ENCODE measurements around the gene RALGPS1. TPM values are rescaled to one million over a fixed set of nuclear protein-coding genes. Genes with fewer than 3 reads are reported as not detected.

Gene RALGPS1
- total RNA-seq, 1 experiment from 2014 or later: 0.87 TPM

- in situ Hi-C loops (cut with HindIII; ENCODE audit: low pct_unique_long_range_greater_than_20kb, low sequenced_read_pairs): no loop called here
- DNase-seq (ENCODE audit: low read depth, low spot score): no peak
These were observed 286.5 kb downstream of the RALGPS1 start for GRCh38 chr9:127201071-127201541.

DNA sequence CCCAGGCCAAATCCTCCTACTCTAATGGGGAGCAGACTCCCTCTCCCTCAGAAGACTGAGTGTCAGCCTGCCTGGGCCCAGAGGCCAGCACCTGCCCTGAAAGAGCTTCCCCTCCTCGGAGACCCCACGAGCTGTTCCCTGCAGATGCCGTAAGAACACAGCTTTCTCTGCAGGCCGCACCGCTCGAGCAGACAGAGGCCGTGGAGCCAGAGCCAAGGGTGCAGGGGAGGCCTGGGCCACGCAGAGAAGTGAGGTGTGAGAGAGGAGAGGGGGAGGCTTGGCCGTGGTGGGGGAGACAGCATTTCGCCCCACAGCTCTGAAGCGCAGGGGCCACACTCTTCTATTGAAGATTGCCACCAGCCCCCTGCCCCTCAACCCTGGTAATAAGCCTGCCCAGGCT, 287.1 kb downstream of the RALGPS1 start:
- DNase-seq (ENCODE audit: low read depth, low spot score): no peak
- in situ Hi-C loops (cut with HindIII; ENCODE audit: low pct_unique_long_range_greater_than_20kb, low sequenced_read_pairs): no loop called here

DNA sequence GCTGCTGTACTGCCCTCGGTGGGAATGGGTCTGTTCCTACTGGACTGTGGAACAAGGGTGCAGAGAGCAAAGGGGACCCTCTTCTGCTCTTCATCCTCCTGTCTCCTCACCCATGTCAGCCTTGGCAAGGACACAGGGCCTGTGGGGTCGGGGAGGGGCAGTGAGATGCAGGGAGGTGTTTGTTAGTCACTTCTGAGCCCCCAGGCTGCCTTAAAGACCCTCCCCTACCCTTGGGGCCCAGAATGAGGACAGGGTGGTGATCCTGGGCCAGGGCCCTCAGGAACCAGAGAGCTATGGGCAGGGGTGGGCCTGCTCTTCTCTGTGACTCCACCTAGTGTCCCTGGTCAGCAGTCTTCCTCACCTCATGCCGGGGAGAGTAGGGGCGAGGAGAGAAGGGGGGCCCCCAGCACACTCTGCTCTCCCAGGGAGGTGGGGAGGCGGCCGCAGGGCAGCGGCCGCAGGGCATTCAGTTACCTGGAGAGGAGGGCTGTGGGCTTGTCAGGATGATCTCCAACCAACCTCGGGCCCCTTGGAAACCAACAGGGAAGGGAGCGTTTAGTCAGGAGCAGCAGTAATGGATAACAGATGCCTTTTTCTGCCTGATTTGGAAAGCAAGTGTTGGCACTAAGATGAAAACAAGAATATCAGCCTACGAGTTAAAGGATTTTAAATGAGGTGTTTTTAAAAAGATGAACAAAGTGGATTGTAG, 288.0 kb downstream of the RALGPS1 start:
- in situ Hi-C loops (cut with HindIII; ENCODE audit: low pct_unique_long_range_greater_than_20kb, low sequenced_read_pairs): no loop called here
- DNase-seq (ENCODE audit: low read depth, low spot score): no peak

GRCh38 chr9:127203681-127204327, 289.2 kb downstream of the RALGPS1 start:
- DNase-seq (ENCODE audit: low read depth, low spot score): no peak
- in situ Hi-C loops (cut with HindIII; ENCODE audit: low pct_unique_long_range_greater_than_20kb, low sequenced_read_pairs): no loop called here

DNA sequence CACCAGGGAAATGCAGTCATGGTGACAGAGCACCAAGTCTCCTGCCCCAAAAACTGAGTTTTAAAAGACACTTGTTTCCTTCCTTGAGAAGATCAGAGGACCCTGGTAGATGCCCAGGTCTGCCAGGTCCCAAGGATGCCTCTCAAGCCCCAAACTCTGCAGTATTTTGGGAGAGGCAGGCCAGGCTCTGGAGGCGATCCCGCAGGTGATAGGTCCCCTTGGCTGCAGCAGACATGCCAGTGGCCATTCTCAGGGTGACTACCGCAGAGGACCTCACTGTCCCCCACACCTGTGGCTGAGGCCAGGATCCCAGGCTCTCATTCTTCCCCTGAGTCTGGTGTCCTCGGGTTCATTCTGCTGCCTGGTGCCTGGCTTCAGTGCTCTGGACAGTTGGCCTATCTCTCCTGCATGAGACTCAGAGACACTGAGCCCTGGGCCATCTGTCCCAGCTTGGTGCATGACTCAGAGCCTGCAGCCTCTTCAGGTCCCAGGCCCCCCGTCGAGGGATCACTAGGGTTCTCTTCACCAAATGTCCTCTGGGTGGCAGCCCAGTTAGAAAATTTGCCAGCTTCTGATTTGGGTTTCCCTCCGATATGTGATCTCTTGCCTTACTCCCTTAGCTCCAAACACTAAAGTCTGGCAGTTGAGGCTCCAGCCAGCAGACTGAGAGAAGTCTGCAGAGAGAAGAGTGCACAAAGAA, 290.3 kb downstream of the RALGPS1 start:
- peak; percentile 67 for DNase-seq (ENCODE audit: low read depth, low spot score)
- in situ Hi-C loops (cut with HindIII; ENCODE audit: low pct_unique_long_range_greater_than_20kb, low sequenced_read_pairs): no loop called here

GRCh38 chr9:127205952-127206351, 291.4 kb downstream of the RALGPS1 start:
- in situ Hi-C loops (cut with HindIII; ENCODE audit: low pct_unique_long_range_greater_than_20kb, low sequenced_read_pairs): no loop called here
- no peak for DNase-seq (ENCODE audit: low read depth, low spot score)

- no peak for DNase-seq (ENCODE audit: low read depth, low spot score)
- in situ Hi-C loops (cut with HindIII; ENCODE audit: low pct_unique_long_range_greater_than_20kb, low sequenced_read_pairs): no loop called here
These were observed 292.1 kb downstream of the RALGPS1 start for GRCh38 chr9:127206666-127207065.

DNA sequence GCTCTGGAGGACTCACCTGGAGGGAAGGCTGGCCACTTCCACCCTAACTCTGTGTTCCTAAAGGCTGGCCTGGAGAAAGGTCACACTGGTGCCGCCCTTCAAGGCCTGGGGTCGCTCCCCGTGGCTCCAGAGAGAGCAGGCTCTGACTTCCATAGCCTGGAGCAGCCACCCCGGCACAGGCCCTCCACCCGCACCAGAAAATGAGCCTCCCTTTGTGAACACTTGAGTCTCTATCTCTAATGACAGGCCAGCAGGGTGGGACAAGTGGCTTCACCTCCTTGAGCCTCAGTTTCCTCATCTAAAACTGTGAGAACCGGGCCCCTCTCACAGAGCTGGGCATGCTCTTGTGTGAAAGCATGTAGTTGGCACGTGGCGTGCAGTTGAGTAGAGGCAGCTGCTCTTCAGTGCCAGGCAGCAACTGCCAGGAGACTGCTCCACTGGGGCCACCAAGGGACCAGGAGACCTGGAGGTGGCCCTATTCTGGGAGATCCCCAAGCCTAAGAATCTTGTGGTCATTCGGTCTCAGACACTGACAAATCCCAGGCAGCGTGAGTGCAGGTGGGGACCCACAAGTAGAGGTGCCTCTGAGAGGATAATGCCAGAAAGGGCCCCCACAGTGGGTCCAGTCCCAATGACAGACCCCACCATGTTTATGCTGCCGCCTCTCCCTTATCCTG, 293.3 kb downstream of the RALGPS1 start:
- in situ Hi-C loops (cut with HindIII; ENCODE audit: low pct_unique_long_range_greater_than_20kb, low sequenced_read_pairs): no loop called here

DNA sequence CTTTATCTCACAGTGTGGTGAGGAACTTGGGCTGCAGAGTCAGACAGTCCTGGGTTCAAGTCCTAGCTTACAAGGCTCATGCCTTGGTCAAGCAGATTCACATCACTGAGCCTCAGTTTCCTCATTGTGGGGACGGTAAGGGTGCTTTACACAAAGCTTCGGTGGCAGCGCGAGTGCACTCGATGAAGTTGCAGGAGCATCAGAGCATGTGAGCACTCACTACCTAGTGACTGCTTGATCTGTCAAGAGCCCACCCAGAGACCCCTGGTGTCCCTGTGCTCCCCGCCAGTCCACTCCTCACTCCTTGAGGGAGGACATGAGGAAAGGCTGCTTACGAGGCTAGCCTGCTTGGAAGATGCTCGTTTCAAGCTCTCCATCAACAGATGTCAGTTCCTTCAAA, 293.8 kb downstream of the RALGPS1 start:
- in situ Hi-C loops (cut with HindIII; ENCODE audit: low pct_unique_long_range_greater_than_20kb, low sequenced_read_pairs): no loop called here
- no peak for DNase-seq (ENCODE audit: low read depth, low spot score)

More for the DNA sequence above, 293.3 kb downstream of the RALGPS1 start:
- no peak for DNase-seq (ENCODE audit: low read depth, low spot score)

GRCh38 chr9:127209220-127209619, 294.6 kb downstream of the RALGPS1 start:
- in situ Hi-C loops (cut with HindIII; ENCODE audit: low pct_unique_long_range_greater_than_20kb, low sequenced_read_pairs): no loop called here

GRCh38 chr9:127209948-127210640, 295.5 kb downstream of the RALGPS1 start:
- in situ Hi-C loops (cut with HindIII; ENCODE audit: low pct_unique_long_range_greater_than_20kb, low sequenced_read_pairs): no loop called here
- DNase-seq (ENCODE audit: low read depth, low spot score): no peak

More at GRCh38 chr9:127209220-127209619, 294.6 kb downstream of the RALGPS1 start:
- no peak for DNase-seq (ENCODE audit: low read depth, low spot score)

DNA sequence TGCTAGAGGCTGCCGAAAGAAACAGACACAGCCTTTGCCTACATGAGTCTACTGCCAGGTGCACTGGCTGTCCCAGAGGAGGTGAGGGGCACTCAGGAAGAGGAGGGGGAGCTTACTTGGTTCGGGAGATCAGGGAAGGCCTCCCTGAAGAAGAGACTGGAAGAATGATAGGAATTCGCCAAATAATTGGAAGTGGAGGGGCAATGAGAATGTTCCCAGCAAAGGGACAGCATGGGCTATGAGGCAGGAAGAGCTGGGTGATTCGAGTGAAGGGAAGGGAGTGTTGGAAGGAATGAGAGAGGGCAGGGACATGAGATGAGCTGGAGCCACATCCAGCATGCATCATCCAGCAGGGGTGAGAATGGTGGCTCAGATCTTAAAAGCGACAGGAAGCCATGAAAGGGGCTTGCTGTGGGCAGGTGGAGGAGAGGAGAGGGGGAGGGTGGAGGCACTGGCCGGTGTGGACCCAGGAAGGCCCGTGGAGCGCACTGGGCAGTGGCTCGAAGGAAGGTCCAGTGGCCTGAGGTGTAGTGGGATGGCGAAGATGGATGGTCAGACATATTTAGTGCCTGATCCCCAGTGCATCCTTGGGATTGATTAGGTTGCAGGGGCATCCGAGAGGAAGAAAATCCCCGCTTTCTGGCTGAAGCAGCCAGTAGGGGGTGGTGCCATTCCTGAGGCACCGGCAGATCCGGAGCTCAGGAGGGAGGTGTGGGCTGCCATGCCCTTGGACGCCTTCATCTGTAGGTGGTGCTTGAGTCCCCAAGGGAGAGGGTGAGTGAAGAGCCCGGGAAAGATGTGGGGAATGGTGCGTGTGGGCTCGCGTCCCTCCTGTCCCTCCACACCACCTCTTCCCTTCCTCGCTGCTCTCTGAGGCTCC, 296.5 kb downstream of the RALGPS1 start:
- in situ Hi-C loops (cut with HindIII; ENCODE audit: low pct_unique_long_range_greater_than_20kb, low sequenced_read_pairs): no loop called here

GRCh38 chr9:127211983-127212382, 297.4 kb downstream of the RALGPS1 start:
- in situ Hi-C loops (cut with HindIII; ENCODE audit: low pct_unique_long_range_greater_than_20kb, low sequenced_read_pairs): no loop called here
- no peak for DNase-seq (ENCODE audit: low read depth, low spot score)

More for the DNA sequence above, 296.5 kb downstream of the RALGPS1 start:
- DNase-seq (ENCODE audit: low read depth, low spot score): no peak

GRCh38 chr9:127212453-127212852, 297.9 kb downstream of the RALGPS1 start:
- DNase-seq (ENCODE audit: low read depth, low spot score): no peak
- in situ Hi-C loops (cut with HindIII; ENCODE audit: low pct_unique_long_range_greater_than_20kb, low sequenced_read_pairs): no loop called here

DNA sequence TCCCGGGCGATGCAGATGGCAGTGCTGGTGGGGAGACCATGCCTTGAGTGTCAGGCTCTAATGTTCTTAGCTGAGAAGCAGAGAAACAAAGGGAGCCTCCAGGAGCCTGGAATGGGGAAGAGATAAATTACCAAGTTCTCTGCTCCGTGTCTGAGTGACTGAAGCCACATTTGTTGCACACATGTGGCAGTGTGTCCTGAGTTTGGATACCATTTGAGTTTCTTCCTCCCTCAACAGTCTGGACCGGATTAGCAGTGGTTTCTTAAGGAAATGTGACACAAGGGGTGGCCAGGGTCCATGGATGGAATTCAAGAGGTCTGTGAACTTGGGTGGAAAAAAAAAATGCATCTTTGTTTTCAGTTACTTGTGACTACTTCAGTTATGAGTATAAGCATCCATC, 299.3 kb downstream of the RALGPS1 start:
- no peak for DNase-seq (ENCODE audit: low read depth, low spot score)
- in situ Hi-C loops (cut with HindIII; ENCODE audit: low pct_unique_long_range_greater_than_20kb, low sequenced_read_pairs): no loop called here

DNA sequence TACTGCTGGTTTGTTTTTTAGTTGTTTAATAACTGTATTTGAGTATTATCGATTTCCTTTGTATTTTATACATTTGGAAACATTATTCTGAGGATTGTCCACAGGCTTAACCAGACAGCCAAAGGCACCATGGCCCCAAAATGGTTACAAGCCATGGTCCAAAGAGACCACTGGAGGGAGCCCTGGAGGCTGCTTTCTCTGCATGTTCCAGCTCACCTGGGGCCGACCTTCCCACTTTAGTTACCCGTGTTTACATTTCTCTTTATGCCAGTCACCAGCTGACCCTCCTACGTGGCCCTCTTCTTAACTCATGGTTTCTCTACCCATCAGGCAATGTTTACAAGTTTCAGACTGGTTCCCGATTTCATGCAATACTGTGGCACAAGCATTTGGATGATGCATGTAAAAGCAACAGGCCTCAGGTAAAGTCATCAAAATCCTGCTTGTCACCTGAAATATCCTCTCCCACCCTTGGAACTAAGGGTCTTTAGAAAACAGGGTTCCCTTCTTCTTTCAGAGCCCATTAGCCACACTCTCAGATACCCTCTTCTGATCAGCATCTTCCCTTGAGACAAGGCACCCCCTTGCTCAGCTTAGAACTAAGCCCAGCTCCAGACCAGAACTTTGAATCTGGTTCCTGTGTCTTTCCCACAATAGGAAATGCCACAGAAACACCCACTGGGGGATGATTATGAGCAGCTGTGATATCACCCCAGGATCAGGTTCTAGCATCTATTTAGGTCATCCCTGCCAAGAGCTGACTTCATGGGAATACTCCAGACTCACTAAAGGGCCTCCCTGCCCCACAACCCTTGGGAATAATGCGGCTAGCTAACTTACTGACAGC, 300.1 kb downstream of the RALGPS1 start:
- DNase-seq (ENCODE audit: low read depth, low spot score): peak; percentile 67
- in situ Hi-C loops (cut with HindIII; ENCODE audit: low pct_unique_long_range_greater_than_20kb, low sequenced_read_pairs): no loop called here
